ENCODE results near the gene MAN2A1. TPM values are rescaled to one million over a fixed set of nuclear protein-coding genes. Genes with fewer than 3 reads are reported as not detected.

The MAN2A1 gene
- total and polyA plus RNA-seq, 2 experiments from 2014 or later = 32.5 to 129 TPM

- no peaks in the 10 kb centered on the region for H3F3A ChIP-seq (replicated peaks; ENCODE audit: low read depth)
- peak overlapping the region; percentile 17; the same call in 1 of the 2 replicates for H3K4me3 ChIP-seq
- Mint-ChIP-seq H3K9me3 (peaks cover 2% of the 10 kb centered on the region; the same call in 2 of the 3 replicates), H3K27ac (peak overlapping the region; percentile 56; the same call in 1 of the 2 replicates), H3K27me3 (ENCODE audit: insufficient read depth, low read depth, poor library complexity) (no peaks in the 10 kb centered on the region), H3K4me3 (no peak overlapping the region; the same call in 2 of the 3 replicates), H3K36me3 (ENCODE audit: low read depth) (peaks cover 10% of the 10 kb centered on the region; the same call in 2 of the 3 replicates), H3K4me1 (peaks cover 76% of the 10 kb centered on the region)
- H3K4me1 ChIP-seq (ENCODE audit: insufficient read depth) = peaks cover 70% of the 10 kb centered on the region
- H3K36me3 ChIP-seq (ENCODE audit: insufficient read depth) = no peaks in the 10 kb centered on the region
- no peak overlapping the region for H3K27ac ChIP-seq (ENCODE audit: low read depth)
- DNase-seq (ENCODE audit: low spot score) (no peak), ATAC-seq (no peak)
- H2AFZ ChIP-seq = no peak overlapping the region
- peaks cover 45% of the 10 kb centered on the region for H4K20me1 ChIP-seq (replicated peaks; ENCODE audit: insufficient read depth)
- H3K4me2 ChIP-seq = peak overlapping the region; percentile 12
- H3K79me2 ChIP-seq (replicated peaks; ENCODE audit: insufficient read depth) = peaks cover 89% of the 10 kb centered on the region
- H3K9me2 ChIP-seq (ENCODE audit: insufficient read depth) = no peaks in the 10 kb centered on the region
- TF ChIP-seq REST (IDR thresholded peaks at IDR 0.05; ENCODE audit: unreplicated experiment) = no peak
- no peak for TF ChIP-seq NANOG (IDR thresholded peaks at IDR 0.05; ENCODE audit: borderline replicate concordance)
- no peak for TF ChIP-seq EZH2phosphoT487 (IDR thresholded peaks at IDR 0.05; ENCODE audit: unreplicated experiment)
- TF ChIP-seq EZH2 (IDR thresholded peaks at IDR 0.05; ENCODE audit: low read depth, unreplicated experiment) = no peak
- no peak for TF ChIP-seq ZNF331 (CRISPR knock-in tag; IDR thresholded peaks at IDR 0.05; ENCODE audit: low read depth)
- TF ChIP-seq ETS1 (IDR thresholded peaks at IDR 0.05) = no peak
- TF ChIP-seq STAT1 (IDR thresholded peaks at IDR 0.05; ENCODE audit: unreplicated experiment) = no peak
- no peak for TF ChIP-seq JUNB (IDR thresholded peaks at IDR 0.05; ENCODE audit: unreplicated experiment)
- no peak for TF ChIP-seq CREB1 (CRISPR knock-in tag; IDR thresholded peaks at IDR 0.05; ENCODE audit: low read depth)
- no peak for TF ChIP-seq POLR2AphosphoS5 (IDR thresholded peaks at IDR 0.05; ENCODE audit: low read depth)
- no peak for TF ChIP-seq CTCF (conservative IDR thresholded peaks at IDR 0.05; ENCODE audit: low read depth in 2 of 2)
- TF ChIP-seq ZNF114 (CRISPR knock-in tag; IDR thresholded peaks at IDR 0.05) = no peak
- TF ChIP-seq ZNF462 (CRISPR knock-in tag; IDR thresholded peaks at IDR 0.05) = no peak
- H3K27me3 ChIP-seq (ENCODE audit: insufficient read depth) = no peaks in the 10 kb centered on the region
Measured at GRCh38 chr5:109693535-109694400, 4.0 kb downstream of the MAN2A1 start.
